Kasumi-1 (cell line): ENCODE results near the gene PRDM1.

Experiments used
- DNase-seq, 2 experiments: peaks; one replicate each; lab custom pipeline; 2025; lab: John Stamatoyannopoulos, UW

The PRDM1 gene

DNA sequence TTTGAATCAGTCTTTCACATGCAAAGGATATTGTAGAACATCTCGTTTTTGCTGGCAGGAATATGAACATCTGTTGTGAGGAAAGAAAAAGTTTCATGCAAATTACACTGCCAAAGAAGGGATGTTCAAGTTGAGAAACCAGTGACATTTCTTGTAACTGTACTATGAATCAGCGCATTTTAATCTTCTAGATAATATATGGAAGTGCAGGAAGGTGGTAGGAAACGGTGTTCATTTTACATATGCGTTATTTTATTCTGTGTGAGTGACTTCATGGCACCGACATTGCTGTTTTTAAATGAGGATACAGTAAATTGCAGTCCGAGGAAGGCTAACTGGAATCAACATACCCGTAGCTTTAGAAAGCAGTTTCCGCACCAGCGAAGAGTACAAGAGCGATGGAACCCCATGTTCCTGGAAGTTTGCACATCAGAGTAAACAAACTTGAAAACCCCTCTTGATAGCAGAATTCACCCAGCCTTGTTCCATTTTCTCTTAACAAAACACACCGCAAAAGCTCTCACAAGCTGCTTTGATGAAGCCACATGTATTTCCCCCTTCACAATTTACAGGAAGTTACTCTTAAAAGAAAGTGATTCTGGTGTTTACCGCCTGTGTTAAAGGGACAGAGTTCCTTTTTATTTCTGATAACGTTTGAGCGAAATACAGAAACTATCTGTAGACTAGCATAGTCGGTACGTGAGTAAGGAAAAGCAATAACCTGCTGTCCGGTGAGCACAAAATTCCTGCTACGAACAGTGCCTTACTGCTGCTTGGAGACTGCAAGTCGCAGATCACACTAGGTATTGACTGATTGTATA is 11.5 kb downstream of the PRDM1 start:
- DNase-seq = peak; percentile 51 to 71

DNA sequence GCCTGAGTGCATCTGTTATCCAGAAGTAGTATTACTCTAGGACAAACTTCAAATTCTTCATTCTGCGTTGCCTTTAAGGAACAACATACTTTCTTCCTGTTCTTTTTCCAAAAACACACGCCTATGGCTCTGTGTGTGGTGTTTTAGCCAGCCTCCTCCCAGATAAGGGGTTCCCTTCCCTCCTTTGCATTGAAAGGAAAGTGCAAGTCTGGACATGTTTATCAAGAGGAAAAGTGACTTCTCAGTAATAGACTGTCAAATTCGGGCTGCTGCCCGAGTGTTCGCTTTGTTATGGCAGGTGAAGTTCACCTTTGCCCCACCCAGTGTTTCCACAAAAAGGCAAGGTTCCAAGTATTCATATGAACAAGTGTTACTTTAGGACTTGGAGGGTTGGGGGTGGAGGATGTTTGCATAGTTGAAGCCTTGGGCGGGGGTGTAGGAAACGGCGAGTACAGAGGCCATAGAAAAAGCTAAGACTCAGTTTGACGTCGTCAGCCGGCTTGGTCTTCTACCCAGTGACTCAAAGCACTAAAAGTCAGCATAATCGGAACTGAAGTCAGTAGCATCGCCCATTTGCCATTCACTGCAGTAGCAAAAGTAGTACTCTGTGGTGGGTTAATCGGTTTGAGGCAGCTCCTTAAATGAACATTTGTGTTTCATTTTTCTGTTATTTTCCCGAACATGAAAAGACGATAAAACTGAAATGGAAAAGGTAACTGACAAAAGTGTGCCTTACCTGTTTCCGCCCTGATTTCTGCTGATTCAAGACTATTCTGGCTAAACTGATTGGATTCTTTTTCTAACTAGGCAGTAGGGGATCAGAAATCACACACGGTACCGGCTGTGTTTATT is 12.5 kb downstream of the PRDM1 start:
- no peak for DNase-seq

DNA sequence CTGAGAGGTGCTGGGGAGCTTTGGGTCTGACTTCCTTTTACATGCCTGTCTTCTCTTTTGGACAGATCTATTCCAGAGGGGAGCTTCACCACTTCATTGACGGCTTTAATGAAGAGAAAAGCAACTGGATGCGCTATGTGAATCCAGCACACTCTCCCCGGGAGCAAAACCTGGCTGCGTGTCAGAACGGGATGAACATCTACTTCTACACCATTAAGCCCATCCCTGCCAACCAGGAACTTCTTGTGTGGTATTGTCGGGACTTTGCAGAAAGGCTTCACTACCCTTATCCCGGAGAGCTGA is 13.1 kb downstream of the PRDM1 start:
- DNase-seq = no peak

DNA sequence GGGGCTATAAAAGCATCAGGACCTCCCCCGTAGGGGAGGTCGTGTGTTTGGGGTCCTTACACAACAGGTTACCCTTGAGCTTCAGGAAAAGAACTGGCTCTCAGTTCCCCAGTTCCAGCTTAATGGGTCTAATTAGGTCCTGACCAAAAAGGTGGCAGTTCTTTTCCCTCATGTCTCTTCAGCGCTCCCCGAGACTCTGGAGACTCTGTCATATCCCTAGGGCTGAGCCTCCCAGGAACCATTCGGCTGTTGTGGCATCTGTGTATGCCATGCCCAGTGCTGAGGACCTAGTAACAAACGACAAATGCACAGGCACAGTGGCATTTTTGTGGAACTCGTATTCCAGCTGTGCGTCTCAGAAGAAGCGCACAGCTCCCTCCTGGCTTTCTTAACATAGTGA is 14.6 kb downstream of the PRDM1 start:
- no peak for DNase-seq

DNA sequence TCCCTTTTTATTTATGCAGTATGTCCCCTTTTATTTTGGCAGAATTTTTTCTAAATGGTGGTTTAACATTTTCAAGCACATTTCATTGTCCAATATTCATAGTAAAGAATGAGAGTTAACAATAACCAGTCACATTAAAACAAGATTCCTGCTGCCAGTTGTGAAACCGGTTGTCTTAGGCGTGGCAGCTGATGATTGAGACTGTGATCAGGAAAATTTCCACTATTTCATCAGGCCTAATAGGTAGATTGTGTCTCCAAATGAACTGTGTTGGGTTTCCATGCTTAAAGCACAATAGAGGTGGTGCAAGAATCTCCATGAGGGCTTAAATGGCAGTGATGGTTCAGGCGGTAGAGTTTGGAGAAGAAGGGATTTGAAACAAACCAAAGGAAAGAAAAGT is 15.3 kb downstream of the PRDM1 start:
- no peak for DNase-seq

DNA sequence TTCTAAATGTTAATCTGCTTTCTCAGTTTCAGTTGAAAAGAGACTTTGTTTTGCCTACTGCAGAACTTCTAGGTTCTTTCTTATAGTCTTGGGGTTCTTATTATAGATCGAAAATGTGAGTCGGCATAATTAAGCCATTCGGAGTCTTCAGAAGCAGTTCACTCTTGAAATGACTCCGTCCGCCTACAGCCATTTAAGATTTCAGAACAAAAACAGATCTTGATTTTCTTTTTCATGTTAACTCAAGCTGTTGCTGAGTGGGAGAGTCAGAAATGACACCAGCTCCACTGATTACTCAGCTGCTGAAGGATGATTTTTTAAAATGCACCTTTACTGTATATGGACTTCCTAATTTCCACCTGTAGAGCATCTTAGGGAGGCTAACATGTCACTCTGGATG is 15.9 kb downstream of the PRDM1 start:
- DNase-seq = no peak

DNA sequence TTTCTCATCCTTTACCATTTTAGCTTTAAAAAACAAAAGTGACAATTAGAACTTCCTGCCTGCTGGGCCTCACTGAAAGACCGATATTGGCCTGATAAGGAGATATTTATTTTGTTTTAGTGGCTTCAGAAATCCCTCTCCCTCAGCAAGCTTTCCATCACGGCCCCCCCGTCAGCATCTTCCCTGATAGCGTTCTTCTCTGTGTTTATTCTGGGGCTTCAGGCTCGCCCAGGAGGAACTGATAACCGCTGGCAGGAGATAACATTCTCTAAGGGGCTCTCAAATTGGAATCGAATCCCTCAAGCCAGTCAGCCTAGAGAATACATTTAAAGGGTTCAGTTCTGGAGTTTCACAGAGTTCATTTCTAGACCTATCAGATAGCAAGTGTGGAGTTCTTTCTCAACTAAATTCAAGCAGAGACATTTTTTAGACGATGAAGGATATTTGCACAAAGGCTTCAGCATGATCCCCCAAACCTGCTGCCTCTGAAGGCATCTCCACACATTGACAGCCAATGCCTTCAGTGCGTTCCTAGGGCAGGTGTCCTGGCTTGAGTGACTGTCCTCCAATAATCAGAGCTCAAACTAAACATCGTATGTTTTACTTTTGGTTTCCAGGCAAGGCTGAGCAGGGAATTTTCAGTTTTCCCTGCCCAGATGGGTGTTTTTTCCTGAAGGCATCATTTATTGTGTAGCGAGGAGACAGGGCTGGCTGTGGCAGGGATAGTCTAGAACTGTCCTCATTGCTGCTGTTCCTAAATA is 17.0 kb downstream of the PRDM1 start:
- DNase-seq = no peak

DNA sequence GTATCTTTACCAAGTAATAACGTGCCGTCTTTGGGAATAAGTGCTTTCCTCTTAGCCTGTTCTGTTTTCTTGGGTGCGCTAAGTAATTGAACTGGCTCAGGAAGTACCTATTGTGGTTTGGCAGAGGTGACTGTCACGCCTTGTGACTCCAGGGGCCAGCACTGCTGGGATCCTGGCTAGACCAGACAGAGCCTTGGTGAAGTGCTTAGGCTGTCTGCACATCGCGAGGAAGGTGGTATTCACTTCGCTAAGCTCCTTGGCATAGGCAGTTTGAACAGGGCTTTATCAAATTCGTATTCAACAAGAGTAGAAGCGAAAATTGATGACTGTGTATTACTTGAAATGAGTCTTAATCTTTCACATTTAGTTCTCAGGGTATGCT is 17.6 kb downstream of the PRDM1 start:
- DNase-seq = no peak

DNA sequence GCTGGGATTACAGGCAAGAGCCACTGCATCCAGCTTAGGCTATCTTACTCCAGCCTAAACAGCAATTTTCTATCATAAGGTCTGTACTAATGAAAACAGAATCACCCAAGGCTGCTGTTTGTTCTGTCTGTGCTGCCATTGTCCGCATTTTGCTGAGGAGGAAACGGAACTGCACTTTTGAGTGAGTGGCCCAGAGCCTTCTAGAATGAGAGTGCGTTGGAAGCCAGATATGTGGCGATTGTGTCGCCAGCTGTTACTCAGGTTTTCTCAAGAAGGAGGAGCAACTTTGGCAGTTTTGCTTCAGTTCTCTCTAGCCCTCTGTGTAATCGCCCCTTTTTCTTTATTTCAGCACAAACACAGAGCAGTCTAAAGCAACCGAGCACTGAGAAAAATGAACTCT is 18.3 kb downstream of the PRDM1 start:
- DNase-seq = no peak

DNA sequence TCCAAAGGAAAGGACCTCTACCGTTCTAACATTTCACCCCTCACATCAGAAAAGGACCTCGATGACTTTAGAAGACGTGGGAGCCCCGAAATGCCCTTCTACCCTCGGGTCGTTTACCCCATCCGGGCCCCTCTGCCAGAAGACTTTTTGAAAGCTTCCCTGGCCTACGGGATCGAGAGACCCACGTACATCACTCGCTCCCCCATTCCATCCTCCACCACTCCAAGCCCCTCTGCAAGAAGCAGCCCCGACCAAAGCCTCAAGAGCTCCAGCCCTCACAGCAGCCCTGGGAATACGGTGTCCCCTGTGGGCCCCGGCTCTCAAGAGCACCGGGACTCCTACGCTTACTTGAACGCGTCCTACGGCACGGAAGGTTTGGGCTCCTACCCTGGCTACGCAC is 18.8 kb downstream of the PRDM1 start:
- DNase-seq = no peak

DNA sequence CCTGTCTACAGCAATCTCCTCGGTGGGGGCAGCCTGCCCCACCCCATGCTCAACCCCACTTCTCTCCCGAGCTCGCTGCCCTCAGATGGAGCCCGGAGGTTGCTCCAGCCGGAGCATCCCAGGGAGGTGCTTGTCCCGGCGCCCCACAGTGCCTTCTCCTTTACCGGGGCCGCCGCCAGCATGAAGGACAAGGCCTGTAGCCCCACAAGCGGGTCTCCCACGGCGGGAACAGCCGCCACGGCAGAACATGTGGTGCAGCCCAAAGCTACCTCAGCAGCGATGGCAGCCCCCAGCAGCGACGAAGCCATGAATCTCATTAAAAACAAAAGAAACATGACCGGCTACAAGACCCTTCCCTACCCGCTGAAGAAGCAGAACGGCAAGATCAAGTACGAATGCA is 19.4 kb downstream of the PRDM1 start:
- no peak for DNase-seq

DNA sequence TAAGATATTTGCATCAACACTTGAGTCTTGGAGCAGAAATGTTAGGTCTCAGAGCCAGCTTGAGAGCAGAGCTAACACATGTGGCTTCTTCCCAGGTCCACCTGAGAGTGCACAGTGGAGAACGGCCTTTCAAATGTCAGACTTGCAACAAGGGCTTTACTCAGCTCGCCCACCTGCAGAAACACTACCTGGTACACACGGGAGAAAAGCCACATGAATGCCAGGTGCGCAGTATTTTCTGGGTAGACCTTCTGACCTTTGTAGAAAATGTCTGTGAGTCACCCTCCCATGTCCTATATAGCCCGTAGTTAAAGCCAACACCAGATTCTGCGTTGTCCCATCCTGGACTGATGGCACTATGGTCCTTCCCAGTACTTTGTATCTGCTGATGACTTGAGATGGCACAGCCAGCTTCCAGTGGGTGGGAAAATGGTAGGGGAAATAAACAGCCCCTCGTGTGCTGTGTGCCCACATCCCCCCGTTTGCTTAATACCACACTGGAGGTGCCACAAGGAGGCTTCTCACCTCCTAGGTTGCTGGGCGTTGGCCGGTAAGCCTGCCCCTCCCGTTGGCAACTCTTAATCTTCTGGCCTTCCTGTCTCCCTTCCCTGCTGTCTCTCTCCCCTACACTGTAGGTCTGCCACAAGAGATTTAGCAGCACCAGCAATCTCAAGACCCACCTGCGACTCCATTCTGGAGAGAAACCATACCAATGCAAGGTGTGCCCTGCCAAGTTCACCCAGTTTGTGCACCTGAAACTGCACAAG is 20.3 kb downstream of the PRDM1 start:
- DNase-seq = no peak

DNA sequence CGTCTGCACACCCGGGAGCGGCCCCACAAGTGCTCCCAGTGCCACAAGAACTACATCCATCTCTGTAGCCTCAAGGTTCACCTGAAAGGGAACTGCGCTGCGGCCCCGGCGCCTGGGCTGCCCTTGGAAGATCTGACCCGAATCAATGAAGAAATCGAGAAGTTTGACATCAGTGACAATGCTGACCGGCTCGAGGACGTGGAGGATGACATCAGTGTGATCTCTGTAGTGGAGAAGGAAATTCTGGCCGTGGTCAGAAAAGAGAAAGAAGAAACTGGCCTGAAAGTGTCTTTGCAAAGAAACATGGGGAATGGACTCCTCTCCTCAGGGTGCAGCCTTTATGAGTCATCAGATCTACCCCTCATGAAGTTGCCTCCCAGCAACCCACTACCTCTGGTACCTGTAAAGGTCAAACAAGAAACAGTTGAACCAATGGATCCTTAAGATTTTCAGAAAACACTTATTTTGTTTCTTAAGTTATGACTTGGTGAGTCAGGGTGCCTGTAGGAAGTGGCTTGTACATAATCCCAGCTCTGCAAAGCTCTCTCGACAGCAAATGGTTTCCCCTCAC is 21.0 kb downstream of the PRDM1 start:
- DNase-seq = no peak

DNA sequence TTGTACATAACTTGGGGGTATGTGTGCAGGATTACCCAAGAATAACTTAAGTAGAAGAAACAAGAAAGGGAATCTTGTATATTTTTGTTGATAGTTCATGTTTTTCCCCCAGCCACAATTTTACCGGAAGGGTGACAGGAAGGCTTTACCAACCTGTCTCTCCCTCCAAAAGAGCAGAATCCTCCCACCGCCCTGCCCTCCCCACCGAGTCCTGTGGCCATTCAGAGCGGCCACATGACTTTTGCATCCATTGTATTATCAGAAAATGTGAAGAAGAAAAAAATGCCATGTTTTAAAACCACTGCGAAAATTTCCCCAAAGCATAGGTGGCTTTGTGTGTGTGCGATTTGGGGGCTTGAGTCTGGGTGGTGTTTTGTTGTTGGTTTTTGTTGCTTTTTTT is 22.0 kb downstream of the PRDM1 start:
- DNase-seq = no peak

DNA sequence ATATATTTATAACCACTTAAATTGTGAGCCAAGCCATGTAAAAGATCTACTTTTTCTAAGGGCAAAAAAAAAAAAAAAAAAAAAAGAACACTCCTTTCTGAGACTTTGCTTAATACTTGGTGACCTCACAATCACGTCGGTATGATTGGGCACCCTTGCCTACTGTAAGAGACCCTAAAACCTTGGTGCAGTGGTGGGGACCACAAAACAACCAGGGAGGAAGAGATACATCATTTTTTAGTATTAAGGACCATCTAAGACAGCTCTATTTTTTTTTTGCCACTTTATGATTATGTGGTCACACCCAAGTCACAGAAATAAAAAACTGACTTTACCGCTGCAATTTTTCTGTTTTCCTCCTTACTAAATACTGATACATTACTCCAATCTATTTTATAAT is 22.9 kb downstream of the PRDM1 start:
- DNase-seq = no peak

DNA sequence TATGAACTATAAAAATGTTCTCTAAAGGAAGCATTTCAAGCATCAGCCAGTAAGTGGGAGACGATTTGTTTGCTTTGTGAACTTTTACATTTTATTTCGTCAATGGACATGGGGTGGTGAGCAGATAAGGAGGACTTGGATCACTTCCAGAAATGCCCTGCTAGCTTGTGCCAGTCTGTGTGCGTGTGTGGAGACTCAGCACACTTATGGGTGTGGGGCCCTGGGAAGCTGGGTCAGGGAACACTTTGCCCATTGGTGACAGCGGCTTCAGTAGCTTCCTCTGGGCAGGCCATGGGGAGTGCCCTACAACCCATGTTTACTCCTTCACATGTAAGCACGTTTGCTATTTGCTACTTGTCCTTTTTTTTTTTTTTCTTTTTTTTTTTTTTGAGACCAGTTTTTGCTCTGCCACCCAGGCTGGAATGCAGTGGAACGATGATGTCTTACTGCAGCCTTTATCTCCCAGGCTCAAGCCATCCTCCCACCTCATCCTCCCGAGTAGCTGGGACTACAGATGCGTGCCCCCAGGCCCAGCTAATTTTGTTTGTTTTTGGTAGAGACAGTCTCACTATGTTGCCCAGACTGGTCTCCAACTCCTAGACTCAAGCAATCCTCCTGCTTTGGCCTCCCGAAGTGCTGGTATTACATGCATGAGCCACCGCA is 24.2 kb downstream of the PRDM1 start:
- no peak for DNase-seq

DNA sequence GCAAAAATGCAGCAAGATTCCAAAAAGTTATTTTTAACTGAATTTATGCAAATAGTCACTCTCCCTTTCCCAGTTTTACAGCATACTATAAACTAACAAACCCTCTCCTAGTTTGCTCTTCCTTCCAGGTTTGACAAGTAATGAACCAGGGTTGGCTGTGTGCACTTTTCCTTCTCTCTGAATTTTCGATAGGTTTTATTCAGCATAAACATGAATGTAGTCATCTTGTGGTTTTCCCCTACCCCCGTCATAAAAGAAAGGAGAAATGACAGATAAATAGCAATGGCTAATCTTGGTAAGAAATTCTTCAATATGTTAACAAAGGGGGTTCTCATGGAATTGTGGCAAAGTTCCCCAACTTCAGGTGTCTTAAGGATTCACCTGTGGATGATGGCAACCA is 26.3 kb downstream of the PRDM1 start:
- no peak for DNase-seq

DNA sequence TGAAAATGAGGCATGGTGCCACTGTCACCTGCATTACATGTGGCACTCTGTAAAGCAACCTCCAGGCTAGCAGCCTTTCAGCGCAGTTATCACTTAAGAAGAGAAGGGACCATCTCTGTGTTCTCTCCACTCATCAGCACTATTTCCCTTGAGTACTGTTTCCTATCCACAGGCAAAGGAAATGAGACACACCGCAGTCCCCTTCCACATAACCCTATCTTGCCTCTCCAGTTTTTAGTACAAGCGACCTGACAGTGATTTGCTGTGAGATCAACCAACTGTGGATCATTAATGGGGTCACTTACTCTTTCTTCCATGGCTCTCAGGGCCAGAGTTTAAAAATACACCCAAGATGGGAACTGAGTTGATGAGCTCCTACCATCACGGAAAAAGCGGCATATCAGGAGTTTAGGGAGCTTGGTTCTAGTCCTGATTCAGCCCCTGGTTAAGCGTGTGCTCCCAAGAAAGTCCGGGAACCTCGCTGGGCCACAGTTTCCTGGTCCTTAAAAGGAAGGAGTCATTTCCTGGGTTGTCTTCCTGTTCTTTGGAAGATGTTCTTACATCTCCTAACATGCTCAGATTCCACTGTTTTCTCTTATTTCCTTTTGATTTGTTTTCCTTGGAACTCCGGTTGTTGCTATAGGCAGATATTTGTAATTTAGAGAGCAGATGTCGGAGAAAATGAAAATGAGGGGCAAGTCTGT is 27.3 kb downstream of the PRDM1 start:
- DNase-seq = no peak

DNA sequence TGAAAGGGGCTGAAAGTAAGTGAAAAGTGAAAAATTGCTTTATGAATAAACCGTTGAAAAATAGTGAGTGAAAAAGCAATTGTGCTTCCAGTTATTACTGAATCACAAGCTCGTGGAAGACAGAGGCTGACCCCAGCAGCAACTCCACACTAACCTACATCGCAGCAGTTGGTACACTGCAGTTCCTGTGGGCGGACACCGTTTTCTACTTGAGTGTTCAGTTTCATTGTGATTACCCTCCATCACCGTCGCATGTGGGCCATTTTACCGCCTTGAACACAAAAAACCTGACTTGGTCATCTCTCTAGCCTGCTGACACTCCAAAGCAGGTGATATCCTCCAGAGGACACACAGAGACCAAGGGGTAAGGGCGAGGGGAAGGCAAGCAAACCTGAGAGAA is 28.4 kb downstream of the PRDM1 start:
- no peak for DNase-seq

DNA sequence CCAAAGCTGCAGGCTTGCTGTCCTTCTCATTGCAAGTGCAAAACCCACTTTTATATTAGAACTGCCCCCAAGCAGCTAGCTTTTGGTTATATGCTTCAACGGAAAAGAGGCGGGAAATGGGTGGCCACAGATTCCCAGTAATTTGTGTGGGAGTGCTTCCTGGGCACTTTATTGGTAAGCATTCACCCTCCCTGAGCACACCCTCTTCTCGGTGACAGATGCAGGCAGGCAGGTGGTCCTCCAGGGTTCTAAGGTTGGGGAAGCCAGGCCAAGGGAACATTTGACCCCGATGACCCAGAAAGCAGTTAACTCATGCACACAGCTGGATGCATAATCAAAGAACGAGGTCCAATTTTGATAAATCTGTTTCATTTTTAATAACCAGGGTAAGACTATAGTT is 29.1 kb downstream of the PRDM1 start:
- DNase-seq = no peak
